Nucleus accumbens (tissue), 56 donors: ENCODE measurements around the gene SLC10A4.
A peak's percentile ranks its signal among the peaks of the same experiment; 100 is the strongest.
"Not testable (repeated sequence)": the region's sequence is repeated elsewhere in the genome, so short reads cannot be mapped to it uniquely, and the experiment has no call there.

Experiments used
- DNase-seq, 56 donors: peaks; one replicate each; lab custom pipeline; 2025; lab: John Stamatoyannopoulos, UW

The SLC10A4 gene, protein sequence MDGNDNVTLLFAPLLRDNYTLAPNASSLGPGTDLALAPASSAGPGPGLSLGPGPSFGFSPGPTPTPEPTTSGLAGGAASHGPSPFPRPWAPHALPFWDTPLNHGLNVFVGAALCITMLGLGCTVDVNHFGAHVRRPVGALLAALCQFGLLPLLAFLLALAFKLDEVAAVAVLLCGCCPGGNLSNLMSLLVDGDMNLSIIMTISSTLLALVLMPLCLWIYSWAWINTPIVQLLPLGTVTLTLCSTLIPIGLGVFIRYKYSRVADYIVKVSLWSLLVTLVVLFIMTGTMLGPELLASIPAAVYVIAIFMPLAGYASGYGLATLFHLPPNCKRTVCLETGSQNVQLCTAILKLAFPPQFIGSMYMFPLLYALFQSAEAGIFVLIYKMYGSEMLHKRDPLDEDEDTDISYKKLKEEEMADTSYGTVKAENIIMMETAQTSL

DNA sequence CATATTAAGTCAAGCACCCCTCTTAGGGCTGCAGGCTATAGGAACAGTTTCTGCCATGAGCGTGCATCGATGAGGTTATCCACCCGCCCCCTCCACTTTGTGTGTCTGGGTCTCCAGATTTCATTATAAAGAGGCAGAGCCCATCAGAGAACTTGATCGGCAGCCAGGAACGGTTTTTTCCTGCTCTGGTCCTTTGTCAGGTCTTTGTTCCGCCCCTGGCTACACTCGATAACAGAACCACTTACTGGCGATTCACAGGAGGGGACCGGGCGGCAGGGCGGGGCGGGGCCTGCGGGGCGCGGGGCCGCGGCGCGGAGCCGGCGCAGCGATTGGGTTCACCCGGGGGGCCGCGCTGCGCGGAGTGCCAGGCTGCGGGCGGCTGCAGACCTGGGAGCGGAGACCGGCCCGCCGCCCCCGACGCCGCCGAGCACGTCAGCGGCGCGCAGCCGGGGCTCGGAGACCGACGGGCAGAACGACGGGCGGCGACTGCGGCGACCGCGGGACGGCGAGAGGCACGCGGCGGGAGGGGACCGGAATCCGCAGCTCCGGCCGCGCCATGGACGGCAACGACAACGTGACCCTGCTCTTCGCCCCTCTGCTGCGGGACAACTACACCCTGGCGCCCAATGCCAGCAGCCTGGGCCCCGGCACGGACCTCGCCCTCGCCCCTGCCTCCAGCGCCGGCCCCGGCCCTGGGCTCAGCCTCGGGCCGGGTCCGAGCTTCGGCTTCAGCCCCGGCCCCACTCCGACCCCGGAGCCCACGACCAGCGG is at the start of gene SLC10A4:
TSS of gene SLC10A4 (plus strand) at position 338 of the 771 bp plus-strand sequence. CDS start at position 557, 219 bp downstream.
- no peak for DNase-seq

DNA sequence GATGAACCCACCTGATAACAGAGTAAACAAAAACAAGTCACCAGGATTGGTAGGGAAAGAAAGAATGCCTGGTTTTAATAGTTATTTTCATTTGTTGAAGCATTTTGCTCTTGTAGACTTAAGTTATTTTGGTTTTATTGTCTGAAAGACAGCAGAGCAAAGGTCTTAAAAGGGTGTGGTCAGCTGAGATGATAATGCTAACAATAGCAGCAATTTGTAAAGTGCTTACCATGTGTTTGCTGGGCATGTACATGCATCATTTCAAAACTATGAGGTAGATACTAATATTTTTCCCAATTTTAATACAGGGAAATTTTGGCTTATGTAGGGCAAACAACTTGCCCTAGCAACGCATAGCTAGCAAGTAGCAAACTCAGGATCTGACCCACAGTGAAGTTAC is 46.8 kb upstream of the SLC10A4 start:
- no peak for DNase-seq

DNA sequence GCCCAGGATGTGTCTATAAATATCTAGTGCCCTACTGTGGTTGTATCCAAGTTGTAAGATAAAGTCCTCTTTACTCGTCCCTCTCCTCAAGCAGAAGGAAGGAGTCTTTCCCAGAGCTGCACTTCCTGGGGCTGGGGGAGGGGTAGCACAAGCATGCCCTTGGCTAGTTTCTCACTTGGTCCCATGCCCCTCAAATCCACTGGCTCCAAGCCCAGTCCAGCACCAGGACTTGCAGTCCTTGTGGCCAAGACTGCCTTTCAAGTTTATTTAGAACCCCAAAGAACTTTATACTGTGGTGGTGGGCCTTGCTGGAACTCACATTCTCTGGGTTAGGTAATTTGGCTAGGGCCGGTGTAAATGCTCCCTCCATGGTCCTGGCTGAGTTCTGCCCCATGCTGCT is 43.2 kb upstream of the SLC10A4 start:
- peak in 39 of 56 donors; percentile 1 to 74 (median 19) for DNase-seq

DNA sequence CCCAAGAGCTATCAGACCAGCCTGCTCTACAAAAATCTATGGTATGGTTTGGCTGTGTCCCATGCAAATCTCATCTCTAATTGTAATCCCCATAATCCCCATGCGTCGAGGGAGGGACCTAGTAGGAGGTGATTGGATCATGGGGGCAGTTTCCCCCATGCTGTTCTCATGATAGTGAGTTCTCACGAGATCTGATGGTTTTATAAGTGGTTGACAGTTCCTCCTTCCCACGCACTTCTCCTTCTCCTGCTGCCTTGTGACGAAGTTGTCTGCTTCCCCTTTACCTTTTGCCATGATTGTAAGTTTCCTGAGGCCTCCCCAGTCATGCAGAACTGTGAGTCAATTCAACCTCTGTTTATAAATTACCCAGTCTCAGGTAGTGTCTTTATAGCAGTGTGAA is 42.2 kb upstream of the SLC10A4 start:
- DNase-seq, result not testable (repeated sequence)

DNA sequence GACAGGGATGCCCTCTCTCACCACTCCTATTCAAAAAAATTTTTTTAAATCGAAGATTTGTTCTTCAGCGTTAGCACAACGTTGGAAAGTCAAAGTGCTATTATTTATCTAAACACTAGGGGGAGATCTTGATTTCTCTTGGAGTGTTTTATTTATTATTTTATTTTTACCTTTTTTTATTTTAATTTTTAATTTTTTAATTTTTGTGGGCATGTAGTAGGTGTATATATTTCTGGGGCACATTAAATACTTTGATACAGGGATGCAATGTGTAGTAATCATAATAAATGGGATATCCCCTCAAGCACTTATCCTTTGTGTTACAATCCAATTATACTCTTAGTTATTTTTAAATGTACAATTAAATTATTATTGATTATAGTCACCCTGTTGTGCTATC is 37.4 kb upstream of the SLC10A4 start:
- no peak for DNase-seq

DNA sequence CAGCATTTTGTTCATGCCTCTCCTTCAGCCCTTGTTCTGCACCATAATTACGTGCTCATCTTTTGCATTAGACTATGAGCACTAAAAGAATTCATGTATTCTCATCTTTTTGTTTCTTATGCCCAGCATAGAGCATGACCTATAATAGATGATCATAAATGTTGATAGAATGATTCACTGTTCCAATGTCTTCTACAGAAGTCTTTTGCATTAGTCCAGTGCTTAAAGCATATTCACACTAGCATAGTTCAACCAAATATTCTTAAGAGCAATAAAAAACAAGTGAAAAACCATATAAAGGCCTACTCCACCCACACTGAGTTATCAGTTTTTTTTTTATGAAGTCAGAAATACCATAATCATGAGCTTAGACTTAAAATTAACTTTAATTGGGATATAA is 36.5 kb upstream of the SLC10A4 start:
- no peak for DNase-seq

DNA sequence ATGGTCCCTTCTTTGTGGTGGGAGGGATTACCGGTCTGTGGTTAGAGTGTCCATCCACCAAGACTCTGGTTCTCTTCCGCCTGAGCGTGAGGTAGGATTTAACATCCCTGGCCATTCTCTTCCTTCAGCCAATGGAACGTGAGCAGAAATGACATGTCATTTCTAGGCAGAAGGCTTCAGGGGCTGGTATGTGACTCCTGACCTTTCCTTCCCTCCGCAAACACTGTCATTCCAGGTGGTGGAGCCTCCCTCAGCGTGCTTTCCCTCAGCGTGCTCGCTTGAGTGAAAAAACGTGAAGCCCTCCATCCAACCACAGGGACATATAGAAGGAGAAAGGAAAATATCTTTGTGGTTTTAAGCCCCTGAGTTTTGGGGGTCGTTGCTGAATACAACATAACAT is 34.0 kb upstream of the SLC10A4 start:
- no peak for DNase-seq

DNA sequence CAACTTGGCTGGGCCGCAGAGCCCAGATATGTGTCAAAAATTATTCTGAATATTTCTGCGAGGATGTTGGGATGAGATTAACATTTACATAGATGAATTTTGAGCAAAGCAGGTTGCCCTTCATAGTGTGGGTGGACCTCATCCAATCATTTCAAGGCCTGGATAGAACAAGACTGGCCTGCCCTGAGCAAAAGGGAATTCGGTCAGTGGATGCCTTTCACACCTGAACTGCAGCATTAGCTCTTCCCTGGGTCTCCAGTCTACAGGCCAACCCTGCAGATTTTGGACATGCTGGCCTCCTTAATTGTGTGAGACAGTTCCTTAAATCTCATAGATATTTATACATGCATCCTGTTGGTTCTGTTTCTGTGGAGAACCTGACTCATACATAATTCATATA is 32.4 kb upstream of the SLC10A4 start:
- no peak for DNase-seq

DNA sequence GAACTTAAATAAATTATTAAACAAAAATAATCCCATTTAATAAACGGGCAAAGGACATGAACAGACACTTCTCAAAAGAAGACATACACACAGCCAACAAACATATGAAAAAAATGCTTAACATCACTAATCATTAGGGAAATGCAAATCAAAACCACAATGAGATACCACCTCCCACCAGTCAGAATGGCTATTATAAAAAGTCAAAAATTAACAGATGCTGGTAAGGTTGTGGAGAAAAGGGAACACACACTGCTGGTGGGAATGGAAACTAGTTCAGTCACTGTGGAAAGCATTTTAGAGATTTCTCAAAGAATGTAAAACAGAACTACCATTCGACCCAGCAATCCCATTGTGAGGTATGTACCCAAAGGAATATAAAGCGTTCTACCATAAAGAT is 31.5 kb upstream of the SLC10A4 start:
- DNase-seq, result not testable (repeated sequence)

DNA sequence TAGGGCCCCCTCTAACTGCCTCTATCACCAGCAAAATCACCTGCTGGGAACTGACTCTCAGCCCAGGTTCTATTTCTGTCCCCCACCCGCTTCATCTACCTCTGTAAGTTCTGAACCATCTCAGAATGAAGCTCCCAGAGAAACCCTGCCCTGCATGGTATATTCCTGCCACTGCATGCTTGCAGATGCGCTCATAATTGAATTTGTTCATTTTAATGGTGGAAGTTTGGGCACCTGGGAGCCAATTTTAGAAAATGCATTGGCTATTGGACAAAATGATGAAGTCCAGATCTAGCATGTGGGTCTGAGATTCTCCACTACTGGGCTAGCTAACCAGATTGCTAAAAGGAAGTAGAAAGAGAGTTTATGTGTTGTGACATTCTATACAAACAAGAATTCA is 28.6 kb upstream of the SLC10A4 start:
- DNase-seq, result no peak

DNA sequence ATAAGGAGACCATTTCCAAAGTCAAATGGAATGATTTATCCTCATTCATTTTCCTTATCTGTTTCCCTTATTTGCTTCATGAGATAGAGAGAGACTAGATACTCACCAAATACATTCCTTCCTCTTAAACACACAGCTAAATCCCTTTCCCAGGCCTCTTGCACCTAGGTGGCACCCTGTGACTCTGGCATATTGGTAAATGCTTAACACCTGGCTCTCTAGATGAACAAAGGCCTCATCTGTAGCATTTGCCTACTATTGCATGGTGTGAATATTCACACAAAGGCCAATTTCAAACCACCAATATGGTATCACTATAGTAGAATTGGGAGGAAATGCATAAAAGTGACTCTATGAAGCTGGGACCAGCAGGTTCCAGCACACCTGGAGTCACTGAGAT is 22.1 kb upstream of the SLC10A4 start:
- no peak for DNase-seq

DNA sequence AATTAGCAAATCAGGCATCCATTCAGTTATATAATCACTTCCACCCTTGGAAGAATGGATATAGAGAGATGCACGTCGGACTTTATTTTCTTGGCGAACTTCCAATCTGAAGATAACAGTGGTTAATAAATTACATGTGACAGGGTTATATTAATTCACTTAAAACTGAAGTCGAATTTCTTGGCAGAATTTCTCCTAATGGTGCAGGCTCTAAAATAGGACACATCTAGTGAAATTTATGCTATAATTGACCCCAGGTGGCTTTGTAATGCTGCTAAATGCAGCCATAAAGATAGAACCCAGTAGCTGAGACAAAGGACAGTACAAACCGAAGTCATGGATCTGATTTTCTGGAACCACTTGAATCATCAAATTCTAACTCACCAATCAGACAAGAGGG is 20.8 kb upstream of the SLC10A4 start:
- DNase-seq, result no peak

DNA sequence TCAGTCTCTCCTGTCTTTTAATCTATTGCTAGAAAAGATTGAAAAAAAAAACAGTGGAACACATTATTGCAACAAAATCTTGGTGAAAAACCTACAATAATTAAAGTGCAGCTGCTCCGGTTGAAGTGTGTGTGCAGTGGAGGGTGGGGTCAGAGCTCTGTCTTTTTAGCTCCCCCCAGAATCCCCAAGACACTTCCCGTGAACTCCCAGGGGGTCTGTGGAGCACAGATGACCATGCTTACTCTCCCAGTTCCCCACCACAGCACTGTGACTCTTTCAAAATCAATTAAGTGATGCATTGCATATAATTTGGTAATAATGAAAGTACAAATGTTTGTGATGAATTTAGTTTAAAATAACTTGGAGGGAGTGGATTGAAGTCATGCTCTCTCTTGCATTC is 15.7 kb upstream of the SLC10A4 start:
- DNase-seq, result no peak

DNA sequence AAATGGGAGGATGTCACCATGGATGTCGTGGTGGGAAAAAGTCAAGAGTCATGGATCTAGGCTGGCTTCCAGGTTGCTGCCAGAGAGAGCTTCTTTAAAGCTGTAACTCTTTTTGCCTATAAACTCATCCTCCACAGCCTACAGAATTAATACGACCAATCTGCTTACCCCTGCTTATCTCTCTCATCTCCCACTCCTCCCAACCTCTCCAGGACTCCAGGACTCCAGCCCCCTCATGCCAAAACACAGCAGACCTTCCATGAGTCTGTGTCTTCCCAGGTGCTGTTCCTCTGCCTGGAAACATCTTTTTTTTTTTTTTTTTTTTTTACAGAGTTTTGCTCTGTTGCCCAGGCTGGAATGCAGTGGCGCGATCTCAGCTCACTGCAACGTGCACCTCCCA is 15.3 kb upstream of the SLC10A4 start:
- no peak for DNase-seq

DNA sequence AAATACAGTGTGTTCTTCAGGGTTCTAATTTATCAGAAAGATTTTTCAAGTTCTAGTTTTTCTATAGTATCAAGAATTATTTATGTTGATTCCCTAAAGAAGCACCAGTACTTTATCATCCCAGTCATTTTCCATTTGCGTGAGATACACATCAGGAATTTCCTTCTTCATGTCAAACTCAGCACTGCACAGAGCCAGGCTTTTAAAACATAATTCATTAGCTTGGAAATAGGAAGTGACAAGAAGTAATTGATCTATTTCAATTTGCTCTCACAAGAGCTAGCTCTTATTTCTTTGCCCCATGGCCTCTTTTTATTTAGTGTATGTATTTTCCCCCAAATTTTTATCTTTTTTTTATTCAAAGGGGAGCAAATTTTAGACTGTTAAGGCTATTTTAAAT is 13.0 kb upstream of the SLC10A4 start:
- DNase-seq, result no peak

DNA sequence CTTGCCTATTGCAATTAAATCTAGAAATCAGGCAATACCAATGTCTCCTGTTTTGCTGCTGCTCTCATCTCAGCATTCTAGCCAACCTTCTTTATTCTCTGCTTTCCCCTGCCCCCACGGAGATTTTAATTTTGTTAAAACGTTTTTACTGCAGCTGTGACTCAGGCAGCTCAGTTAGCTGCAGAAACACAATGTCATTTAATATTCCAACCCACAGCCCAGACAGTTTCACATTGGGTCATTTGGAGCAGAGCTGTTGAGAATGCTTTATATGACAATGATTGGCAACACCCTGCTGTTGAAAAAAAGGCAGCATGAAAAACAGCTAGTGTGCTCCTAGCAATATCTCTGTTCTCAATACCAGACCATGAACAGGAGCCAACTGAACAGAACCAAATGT is 12.6 kb upstream of the SLC10A4 start:
- DNase-seq, result peak in 27 of 56 donors; percentile 6 to 62 (median 21)

DNA sequence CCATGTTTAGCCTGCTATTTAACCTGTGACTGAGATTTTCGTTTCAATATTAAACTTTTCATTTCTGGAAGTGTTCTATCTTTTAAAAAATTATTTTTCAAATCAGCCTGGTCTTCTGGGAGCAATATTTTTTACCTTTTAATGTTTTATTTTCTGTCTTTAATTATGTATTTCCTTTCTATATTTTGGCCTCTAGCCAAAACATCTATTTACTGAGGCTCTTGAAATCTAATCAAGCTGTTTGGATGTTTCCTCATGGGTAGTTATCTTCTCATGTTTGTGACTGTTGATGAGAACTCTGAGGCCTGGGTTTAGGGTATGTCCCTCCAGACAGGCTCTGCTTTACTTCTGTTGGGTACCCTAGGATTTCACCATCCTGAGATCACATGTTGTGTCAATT is 10.3 kb upstream of the SLC10A4 start:
- no peak for DNase-seq

DNA sequence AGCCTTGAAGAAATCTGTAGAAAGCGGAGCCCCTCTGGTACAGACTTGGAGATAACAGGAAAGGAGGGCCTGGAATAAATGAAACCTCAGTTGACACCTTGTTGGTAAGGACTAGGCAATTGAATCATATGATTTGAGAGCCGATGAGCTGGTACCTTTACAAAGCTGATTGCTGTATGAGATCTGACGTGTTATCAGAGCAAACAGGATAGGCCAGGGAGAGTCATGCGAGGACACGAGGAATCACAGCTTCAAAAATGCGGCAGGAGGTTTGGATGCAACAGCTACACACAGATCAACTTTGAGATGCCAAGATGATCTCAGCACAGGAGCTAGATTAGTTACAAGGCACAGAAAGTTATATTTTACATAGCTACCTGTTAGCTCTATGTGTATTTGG is 7.4 kb upstream of the SLC10A4 start:
- DNase-seq, result no peak

DNA sequence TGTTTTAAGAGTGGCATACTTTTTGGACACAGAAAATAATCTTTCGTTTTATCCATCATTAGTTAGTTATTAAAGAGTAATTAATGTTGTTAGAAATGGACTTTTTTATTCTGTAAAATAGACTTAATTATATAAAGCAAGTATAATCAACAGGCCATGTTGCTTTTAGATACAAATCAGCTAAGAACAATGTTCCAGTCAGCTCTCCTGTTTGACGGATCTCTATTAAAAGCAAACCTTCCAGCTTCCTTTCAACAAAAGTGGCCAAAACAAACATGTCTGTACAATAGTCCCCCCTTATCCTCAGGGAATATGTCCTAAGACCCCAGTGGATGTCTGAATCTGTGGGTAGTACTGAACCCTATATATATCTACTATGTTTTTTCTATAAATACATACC is 4.9 kb upstream of the SLC10A4 start:
- DNase-seq, result no peak

DNA sequence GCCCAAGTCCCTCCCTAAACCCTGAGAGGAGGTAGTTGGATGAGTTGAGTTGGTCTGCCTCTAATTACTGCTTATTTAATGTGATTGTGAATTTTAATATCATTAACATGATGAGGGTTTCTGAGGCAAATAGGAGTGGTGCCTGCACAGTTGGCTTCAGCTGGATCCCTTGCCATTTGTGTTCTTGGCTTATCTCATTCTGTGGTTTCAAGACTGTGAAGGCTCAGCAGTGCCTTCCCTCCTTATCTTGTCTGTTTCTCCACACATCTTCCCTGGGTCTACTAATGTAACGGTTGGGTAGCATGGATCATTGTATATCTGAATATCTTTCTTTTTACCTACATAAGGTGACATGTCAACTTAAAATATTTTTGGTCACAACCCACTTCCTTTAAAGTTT is 1.6 kb upstream of the SLC10A4 start:
- no peak for DNase-seq

DNA sequence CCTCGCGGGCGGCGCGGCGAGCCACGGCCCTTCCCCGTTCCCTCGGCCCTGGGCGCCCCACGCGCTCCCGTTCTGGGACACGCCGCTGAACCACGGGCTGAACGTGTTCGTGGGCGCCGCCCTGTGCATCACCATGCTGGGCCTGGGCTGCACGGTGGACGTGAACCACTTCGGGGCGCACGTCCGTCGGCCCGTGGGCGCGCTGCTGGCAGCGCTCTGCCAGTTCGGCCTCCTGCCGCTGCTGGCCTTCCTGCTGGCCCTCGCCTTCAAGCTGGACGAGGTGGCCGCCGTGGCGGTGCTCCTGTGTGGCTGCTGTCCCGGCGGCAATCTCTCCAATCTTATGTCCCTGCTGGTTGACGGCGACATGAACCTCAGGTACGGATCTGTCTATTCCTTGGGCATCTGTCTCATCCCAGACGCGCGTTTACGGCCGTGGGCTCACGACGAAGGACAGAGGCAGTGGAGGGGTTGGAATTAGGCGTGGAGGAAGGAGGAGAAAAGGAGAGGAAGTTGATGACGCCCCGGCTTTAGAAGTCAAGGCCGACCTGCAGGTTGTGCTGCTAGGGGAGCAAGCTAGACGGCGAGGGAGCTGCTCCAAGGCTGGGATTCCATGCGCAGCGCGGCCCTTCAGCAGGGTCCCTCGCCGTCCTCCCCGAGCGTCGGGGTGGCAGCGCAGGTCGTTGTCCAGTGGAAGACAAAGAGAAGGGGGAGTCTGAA is 792 bp downstream of the SLC10A4 start:
- no peak for DNase-seq
